ENCODE results near the gene TNPO1.

- TF ChIP-seq CTCF (conservative IDR thresholded peaks at IDR 0.05 in 1 of 2, IDR thresholded peaks at IDR 0.05 in 1 of 2; ENCODE audit: extremely low read depth in 1 of 2, insufficient read depth in 1 of 2, low read depth in 1 of 2, low read length in 2 of 2) (no peak), EZH2 (IDR thresholded peaks at IDR 0.05; ENCODE audit: borderline replicate concordance, low read length) (no peak)
Observed at GRCh38 chr5:72883850-72884249, 67.4 kb downstream of the TNPO1 start.

Measured in mammary epithelial cell (primary cell).